GM21619 (cell line): ENCODE results near the gene DDX60.
A peak's percentile ranks its signal among the peaks of the same experiment; 100 is the strongest.
"Not testable (repeated sequence)": the region's sequence is repeated elsewhere in the genome, so short reads cannot be mapped to it uniquely, and the experiment has no call there.

Experiments used
- ATAC-seq: cut with Tn5 transposase; IDR thresholded peaks from one replicate; pipeline ENCODE4 v1.9.1; 2021; ENCODE audit not compliant: unreplicated experiment

DDX60 gene

DNA sequence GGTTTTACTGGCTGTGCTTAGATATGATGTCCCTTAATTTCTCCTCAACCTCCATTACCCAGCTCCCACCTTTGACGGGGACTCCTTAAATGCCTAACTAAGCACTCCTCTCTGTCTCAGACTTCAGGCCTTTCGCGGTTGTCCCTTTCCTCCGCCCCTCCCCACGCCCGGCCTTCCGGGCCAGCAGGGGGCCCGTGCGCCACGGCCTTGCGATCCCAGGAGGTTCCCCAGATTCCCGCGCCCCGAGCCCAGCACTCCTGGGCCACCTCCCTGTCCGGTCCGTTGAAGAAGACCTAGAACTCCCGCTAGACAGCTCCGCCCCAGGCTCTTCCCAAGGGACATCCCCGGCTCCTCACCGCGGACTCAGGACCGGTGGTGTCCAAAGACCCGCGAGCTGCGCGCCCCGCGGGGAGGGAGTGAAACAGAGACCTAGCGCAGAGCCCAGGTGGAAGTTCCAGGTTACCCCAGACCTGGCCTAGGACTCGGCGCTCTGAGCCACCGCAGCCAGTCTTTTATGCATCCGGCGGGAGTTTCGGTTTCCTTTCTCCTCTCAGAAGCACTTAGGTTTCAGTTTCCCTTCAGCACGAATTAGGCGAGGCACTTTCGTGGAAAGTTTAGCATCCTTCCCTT, at the start of gene DDX60:
TSS of gene DDX60 (minus strand) at position 487 of the 630 bp plus-strand sequence. CDS start 7,493 bp downstream, outside the sequence.
- peak; percentile 99 for ATAC-seq

- ATAC-seq: no peak
Measured at GRCh38 chr4:168367065-168367464, 48.5 kb upstream of the DDX60 start.

GRCh38 chr4:168362025-168362401, 43.5 kb upstream of the DDX60 start:
- ATAC-seq: no peak

- ATAC-seq: no peak
Measured at GRCh38 chr4:168361365-168362024, 42.9 kb upstream of the DDX60 start.

DNA sequence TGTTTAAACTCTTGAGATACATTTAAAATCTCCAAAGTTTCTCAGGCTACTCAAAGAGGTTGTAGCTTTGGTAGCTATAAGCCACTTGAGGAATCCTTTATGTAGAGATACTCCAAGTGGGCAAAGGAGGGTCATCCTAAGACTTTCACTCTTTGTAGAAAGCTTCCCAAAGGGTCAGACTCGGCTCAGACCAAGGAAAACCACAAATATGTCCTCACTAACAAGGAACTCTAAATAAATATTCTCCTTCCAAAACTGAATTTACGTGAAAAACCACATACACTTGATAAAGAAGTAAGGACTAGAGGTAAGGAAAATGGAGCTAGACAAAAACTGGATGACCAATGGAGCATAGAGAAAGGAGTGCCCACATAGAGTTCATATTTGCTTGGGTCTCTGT, 41.7 kb upstream of the DDX60 start:
- ATAC-seq: no peak

DNA sequence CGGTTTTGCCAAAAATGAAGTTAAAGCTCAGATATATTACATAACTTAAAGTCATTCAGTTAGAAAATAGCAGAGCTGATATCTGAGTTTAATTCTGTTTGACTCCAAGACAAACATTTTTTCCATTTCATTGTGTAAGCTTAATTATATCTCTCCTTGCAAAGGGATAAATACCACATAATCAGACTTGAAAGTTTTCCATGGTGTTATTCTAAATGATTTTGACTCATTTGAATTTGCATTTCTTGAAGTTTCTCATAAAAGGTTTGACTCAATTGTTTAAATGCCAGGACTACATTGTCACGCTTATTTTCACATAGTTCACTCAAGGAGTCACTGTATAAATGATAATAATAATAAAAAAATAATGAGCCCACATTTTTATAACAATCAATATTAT, 39.4 kb upstream of the DDX60 start:
- no peak for ATAC-seq

DNA sequence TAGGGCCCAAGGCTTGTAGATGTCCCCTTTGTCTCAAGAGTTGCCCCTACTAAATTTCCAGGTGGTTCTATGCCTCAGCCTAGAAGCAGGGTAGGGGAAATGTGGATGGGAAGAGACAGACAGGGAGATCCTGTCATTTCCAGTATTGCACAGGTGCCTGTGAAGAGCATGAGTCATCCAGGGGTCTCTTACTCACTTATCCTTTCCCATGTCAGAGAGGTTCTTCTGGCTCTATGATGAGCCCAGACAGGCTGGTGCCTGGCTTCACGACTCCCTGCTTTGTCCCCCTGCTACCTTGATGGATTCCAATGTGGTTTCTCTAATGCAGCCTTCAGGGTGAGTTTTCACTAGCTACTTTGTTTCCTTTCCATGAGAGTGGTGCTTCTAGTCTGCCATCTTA, 35.2 kb upstream of the DDX60 start:
- ATAC-seq: no peak

DNA sequence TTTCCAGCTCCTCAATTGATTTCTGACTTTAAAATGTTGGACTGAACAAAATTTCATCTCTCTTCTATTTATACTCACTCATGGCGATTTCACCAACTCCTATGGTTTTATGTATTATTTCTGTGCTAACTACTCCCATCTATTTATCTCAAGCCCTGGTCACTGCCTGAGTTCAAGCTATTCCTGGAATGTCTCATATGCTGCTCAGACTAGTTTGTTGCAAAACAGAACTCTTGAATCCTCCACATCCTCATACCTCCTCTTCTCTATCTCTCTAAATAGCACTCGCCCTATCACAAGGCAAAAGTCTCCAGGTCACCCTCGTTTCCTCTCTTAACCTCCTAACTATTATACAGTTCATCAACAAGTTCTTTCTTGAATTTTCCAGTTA, 19.0 kb upstream of the DDX60 start:
- no peak for ATAC-seq

GRCh38 chr4:168336837-168337549, 18.4 kb upstream of the DDX60 start:
- no peak for ATAC-seq

- no peak for ATAC-seq
Measured at GRCh38 chr4:168335621-168336020, 17.1 kb upstream of the DDX60 start.

GRCh38 chr4:168334053-168334452, 15.5 kb upstream of the DDX60 start:
- ATAC-seq: no peak

DNA sequence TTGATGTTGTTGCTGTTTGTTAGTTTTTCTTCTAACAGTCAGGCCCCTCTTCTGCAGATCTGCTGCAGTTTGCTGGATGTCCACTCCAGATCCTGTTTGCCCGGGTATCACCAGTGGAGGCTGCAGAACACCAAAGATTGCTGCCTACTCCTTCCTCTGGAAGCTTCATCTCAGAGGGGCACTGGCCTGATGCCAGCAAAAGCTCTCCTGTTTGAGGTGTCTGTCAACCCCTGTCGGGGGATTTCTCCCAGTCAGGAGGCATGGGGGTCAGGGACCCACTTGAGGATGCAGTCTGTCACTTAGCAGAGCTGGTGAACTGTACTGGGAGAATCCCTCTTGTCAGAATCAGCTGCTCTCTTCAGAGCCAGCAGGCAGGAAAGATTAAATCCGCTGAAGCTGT, 12.0 kb upstream of the DDX60 start:
- ATAC-seq: not testable (repeated sequence)

DNA sequence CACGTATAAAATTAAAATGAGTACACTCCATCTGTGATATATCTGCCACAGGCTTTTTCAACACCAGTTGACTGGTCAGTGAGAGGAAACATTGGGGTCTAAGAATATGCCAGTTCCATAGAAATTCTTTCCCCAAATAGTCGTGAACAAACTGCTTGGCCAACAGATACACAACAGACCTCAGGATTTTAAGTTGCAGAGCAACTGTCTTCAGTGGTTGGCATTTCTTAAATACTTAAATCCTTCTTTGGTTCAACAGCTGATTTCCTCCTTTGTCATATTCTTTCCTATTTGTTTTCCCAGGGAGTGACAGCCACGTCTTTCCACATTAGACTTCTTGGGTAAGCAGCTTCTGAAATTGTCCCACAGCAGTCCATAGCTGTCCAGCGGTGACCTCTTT, 7.0 kb upstream of the DDX60 start:
- no peak for ATAC-seq

- ATAC-seq: no peak
Measured at GRCh38 chr4:168321006-168321405, 2.5 kb upstream of the DDX60 start.

DNA sequence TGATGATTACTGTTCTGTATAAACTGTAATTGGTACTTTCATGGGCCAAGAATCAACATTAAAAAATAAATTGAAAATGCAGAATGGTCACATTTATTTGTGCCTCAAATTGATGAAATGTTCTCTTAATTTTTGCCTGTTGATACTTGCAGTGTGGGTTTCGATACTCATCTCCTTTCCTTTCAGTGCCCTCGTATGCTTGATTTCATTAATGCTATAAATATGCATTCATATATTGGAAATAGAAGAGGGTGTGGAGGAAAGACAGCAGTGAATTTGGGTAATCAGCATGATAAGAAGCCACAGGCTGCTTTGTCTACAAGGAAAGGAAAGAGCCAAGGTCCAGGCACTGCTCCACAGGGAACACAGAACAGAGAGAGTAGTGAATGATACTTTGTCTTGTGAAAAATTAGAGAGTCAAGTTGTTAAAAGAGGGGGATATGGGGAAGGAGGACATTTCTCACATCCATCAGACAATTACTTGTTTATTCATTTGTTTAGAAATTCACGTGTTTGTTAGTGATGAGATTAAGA, 1.0 kb upstream of the DDX60 start:
- no peak for ATAC-seq

DNA sequence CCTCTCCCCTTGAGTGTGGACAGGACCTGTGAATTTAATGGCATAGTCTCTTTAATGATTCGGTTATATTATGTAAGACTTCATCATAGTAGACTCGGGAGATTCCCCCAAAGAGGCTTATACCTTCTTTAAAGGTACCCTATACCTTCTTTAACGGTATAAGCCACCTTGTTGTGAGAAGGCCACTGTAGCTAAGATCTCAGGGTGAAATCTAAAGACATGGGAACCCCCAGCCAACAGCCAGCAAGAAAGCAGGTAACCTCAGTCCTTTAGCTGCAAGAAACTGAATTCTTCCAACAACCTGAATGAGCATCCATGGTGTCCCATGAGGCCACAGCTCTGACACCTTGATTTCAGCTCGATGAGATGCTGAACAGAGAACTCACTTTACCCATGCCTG, 931 bp downstream of the DDX60 start:
- ATAC-seq: no peak

GRCh38 chr4:168309781-168310180, 8.8 kb downstream of the DDX60 start:
- no peak for ATAC-seq

DNA sequence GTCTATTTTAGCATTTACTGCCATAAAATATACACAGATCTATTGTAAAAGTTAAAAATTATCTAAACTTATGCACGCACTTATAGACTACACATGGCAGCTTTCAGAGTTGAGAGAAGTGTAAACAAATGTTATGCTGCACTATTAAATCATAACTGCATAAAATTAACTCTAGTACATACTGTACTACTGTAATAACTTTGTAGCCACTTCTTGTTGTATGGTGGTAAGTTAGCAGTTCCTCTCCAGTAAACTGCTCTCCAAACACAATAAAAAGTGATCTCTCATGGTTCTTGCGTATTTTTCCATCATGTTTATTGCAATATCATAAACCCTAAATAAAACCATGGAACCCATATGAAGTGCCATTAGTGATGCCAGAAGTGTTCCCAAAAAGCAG, 9.6 kb downstream of the DDX60 start:
- ATAC-seq: no peak

DNA sequence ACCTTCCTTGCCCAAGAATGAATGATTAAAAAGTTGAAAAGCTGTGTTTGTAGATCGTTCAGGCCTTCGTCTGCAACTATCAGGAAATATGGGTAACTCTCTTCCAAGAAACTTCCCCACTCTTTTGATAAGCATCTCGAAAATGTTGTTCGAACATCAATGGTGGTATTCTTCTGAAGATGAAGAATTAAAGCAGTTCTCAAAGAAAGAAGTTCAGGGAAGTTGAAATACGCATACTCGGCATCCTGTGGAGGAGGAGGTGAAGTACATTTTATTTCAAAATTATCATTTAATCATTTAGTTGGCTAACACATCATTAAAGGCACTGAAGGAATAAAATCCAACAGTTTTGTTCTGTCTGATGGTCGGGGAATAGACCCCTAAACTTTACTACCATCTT, 12.1 kb downstream of the DDX60 start:
- no peak for ATAC-seq

DNA sequence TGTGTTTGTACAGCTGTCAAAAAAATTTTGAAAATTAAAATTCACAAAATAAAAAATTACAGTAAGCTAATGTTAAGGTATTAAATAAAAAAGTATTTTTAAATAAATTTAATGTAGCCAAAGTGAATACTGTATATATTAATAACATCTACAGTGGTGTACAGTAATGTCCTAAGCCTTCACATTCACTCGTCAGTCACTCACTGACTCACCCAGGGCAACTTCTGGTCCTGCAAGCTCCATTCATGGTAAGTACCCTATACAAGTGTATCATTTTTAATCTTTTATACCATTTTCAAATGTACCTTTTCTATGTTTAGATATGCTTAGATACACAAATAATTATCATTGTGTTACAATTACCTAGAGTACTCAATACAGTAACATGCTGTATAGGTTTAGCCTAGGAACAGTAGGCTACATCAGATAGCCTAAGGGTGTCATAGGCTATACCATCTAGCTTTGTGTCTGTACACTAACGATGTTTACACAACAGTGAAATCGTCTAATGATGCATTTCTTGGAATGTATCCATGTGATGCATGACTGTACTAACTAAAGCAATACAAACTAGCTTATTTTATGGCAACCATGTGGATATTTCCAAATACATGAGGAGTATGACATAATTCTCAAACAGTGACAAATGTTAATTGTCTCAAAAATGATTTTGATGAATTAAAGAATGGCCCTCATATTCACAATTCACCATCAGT, 13.7 kb downstream of the DDX60 start:
- no peak for ATAC-seq

DNA sequence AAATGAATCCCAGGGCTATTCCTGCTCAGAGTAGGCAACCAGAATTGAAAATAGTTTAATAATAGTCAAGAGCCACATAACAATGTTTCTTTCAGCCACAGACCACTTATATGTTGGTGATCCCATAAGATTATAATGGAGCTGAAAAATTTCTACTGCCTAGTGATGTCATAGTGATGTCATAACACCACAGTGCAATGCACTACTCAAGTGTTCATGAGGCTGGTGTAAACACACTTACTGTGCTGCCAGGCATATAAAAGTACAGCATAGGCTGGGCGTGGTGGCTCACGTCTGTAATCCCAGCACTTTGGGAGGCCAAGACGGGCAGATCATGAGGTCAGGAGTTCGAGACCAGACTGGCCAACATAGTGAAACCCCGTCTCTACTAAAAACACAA, 15.1 kb downstream of the DDX60 start:
- not testable (repeated sequence) for ATAC-seq
